ENCODE measurements around the gene PCSK6. TPM values are rescaled to one million over a fixed set of nuclear protein-coding genes. Genes with fewer than 3 reads are reported as not detected.

The PCSK6 gene
- total and polyA plus RNA-seq, 7 donors = 2.9 to 10.3 (median 6.4) TPM

GRCh38 chr15:101459579-101460300 is 29.8 kb downstream of the PCSK6 start:
- H3K4me3 ChIP-seq = no peak overlapping the region
- DNase-seq = peak; percentile 48
- intact Hi-C loops (cut with DNase I) = no loop called here
- TF ChIP-seq POLR2A (IDR thresholded peaks at IDR 0.05) (no peak), EP300 (IDR thresholded peaks at IDR 0.05) (no peak), CTCF (IDR thresholded peaks at IDR 0.05) (no peak), POLR2AphosphoS5 (IDR thresholded peaks at IDR 0.05) (no peak)
- no peaks in the 10 kb centered on the region for H3K9me3 ChIP-seq
- WGBS, 2 donors = 91 to 93% methylated on average over 12 of the region's 12 CpGs
- no peaks in the 10 kb centered on the region for H3K36me3 ChIP-seq
- H3K27me3 ChIP-seq = peaks cover 0 to 2% (median 0%) of the 10 kb centered on the region in 3 donors
- no peaks in the 10 kb centered on the region for H3K4me1 ChIP-seq
- H3K27ac ChIP-seq = peak overlapping the region in 1 of 4 donors; percentile 10

- intact Hi-C loops (cut with DNase I) = no loop called here
- no peak overlapping the region for H3K4me3 ChIP-seq
- peak overlapping the region in 1 of 4 donors; percentile 10 for H3K27ac ChIP-seq
- H3K27me3 ChIP-seq = no peaks in the 10 kb centered on the region
- WGBS, 2 donors = 68 to 78% methylated on average over 16 of the region's 16 CpGs
- no peaks in the 10 kb centered on the region for H3K9me3 ChIP-seq
- H3K4me1 ChIP-seq = no peaks in the 10 kb centered on the region
- TF ChIP-seq POLR2AphosphoS5 (IDR thresholded peaks at IDR 0.05) (peak in 2 of 4 donors; percentile 16 to 30), POLR2A (IDR thresholded peaks at IDR 0.05) (no peak), EP300 (IDR thresholded peaks at IDR 0.05) (no peak), CTCF (IDR thresholded peaks at IDR 0.05) (no peak)
- H3K36me3 ChIP-seq = no peaks in the 10 kb centered on the region
- peak; percentile 81 for DNase-seq
Observed at GRCh38 chr15:101458908-101459578, 30.5 kb downstream of the PCSK6 start.

GRCh38 chr15:101458158-101458900 is 31.2 kb downstream of the PCSK6 start:
- H3K9me3 ChIP-seq = no peaks in the 10 kb centered on the region
- peak overlapping the region in 1 of 4 donors; percentile 10 for H3K27ac ChIP-seq
- H3K27me3 ChIP-seq = no peaks in the 10 kb centered on the region
- no peaks in the 10 kb centered on the region for H3K4me1 ChIP-seq
- WGBS, 2 donors = 88 to 89% methylated on average over 23 of the region's 23 CpGs
- H3K4me3 ChIP-seq = no peak overlapping the region
- no peaks in the 10 kb centered on the region for H3K36me3 ChIP-seq
- intact Hi-C loops (cut with DNase I) = no loop called here
- TF ChIP-seq POLR2AphosphoS5 (IDR thresholded peaks at IDR 0.05) (no peak), POLR2A (IDR thresholded peaks at IDR 0.05) (no peak), EP300 (IDR thresholded peaks at IDR 0.05) (no peak), CTCF (IDR thresholded peaks at IDR 0.05) (no peak)
- peak; percentile 37 for DNase-seq

GRCh38 chr15:101457696-101458095 is 31.8 kb downstream of the PCSK6 start:
- H3K4me3 ChIP-seq = no peak overlapping the region
- H3K27ac ChIP-seq = no peak overlapping the region
- no peak for DNase-seq
- WGBS, 2 donors = 73 to 84% methylated on average over 9 of the region's 9 CpGs
- TF ChIP-seq POLR2AphosphoS5 (IDR thresholded peaks at IDR 0.05) = no peak
- no peak for TF ChIP-seq POLR2A (IDR thresholded peaks at IDR 0.05)
- TF ChIP-seq CTCF (IDR thresholded peaks at IDR 0.05) = no peak
- no peak for TF ChIP-seq EP300 (IDR thresholded peaks at IDR 0.05)
- peaks cover 0 to 1% (median 0%) of the 10 kb centered on the region in 3 donors for H3K27me3 ChIP-seq
- H3K4me1 ChIP-seq = no peaks in the 10 kb centered on the region
- no peaks in the 10 kb centered on the region for H3K36me3 ChIP-seq
- intact Hi-C loops (cut with DNase I) = no loop called here
- no peaks in the 10 kb centered on the region for H3K9me3 ChIP-seq

Measured in sigmoid colon (tissue), 7 donors.